ENCODE data around the gene KLHL21.

KLHL21 gene

DNA sequence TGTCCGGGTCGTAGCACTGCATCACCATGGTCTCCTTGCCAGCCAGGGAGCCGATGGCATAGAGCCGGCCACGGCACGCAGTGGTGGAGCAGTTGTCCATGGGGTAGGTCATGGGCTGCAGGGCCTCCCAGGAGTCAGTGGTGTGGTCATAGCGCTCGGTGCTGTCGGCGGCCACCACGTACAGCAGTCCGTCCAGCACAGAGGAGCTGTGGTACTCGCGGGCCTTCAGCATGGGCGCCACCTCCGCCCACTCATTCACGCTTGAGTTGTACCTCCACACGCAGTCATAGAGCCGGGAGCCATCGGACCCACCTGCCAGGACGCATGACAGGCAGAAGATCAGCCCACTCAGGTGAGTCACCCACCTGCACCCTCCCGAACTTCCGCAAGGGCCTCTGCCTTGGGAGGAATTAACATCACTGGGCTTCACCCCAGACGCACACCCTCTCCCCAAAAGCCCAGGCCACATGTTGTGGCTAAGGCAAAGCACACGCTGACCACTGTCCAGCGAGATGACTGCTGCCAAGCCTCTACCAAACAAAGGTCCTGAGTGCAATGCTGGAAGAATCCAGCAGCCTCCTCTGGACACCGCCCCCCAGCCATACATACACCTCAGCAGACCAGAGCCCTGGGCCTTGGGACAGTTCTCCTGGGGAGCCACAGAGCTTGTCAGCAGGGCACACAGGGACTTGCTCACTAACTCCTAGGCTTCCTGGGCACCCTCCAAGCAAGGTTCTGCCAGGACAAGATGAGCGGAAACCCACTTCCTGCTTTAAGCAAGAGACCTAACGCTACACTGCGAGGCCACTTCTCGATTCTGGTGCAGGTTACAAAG, 3.3 kb downstream of the KLHL21 start:
- no peak for DNase-seq

GRCh38 chr1:6597777-6598131, 4.9 kb downstream of the KLHL21 start:
- no peak for DNase-seq

DNA sequence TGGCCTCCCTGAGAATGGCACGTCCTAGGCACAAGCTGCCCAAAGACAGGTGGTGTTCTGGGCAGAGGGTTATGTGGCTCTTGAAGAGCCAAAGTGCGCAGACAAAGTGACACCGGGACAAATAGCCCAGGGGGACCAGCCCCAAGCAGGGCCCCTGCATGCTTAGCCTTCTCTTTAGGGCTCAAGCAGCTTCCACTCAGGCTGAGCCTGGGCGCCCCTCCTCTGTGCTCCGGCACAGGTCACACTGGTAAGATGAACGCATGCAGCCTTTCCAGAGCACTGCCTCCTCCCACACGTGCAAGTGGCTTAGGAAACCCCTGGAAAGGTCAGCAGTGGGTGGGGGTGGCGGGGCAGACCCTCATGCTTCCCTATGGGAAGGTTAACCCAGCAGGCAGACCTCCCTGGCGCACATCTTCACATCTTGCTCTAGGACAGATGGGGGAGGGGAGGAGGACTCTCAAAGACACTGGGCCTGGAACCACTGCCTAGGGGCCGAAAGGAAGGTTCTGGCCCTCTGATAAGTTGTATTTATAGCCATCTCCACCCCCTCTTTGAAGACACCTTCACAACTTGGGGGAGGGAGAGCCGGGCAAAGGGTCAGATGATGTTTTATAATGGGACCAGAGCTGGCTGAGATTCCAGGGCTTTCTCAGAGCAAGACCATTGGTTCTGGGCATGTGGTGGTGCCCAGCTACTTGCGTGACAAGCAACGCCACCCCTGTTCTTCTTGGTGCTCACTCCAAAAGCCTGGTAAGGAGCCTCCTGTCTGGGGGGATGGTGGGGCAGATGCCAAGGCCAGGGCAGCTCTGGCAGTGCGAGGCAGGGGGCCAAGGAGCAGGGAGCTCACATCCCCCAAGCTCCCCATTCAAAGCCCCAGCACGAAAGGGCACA, 5.5 kb downstream of the KLHL21 start:
- no peak for DNase-seq

- no peak for DNase-seq
Measured at GRCh38 chr1:6596351-6596750, 6.3 kb downstream of the KLHL21 start.

GRCh38 chr1:6594977-6595740, 7.5 kb downstream of the KLHL21 start:
- DNase-seq: no peak

DNA sequence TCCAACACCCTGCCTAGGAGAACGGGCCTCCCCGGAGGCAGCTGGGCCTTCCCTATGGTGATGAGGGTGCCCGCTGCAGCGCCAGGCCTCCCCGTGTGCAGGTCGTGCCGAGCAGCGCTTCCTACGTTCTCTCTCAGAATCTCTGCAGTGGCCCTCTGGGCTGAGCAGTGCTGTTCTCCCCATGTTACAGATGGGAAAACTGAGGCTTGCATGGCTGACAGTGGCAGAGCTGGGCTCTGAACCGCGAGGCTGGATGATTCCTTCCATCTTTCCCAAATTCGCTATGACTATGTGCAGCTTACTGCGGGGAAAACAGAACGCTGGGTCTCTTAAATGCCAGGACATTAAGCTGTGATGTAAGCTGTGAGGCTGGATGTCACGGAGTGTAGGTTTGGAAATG, 8.9 kb downstream of the KLHL21 start:
- no peak for DNase-seq

GRCh38 chr1:6592865-6593593, 9.6 kb downstream of the KLHL21 start:
- DNase-seq: no peak

DNA sequence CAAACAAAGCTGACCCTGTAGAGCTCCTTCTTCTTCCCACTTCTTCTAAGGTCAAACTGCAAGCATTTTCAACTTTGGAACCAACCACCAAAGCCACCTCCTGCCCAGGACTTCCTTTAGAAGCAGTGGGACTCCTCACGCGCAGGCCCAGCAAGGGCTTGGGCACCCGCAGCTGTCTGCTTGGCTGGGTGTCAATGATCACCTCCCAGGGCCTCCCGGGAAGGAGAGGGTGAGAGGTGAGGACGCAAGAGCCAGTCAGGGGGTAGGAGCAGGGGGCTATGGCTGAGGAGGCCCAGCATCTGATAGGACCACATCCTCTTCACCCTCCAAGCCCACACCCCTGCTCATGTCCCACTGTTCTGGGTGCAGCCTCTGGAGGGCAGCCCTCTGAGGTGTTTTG, 10.2 kb downstream of the KLHL21 start:
- no peak for DNase-seq

- no peak for DNase-seq
Measured at GRCh38 chr1:6591644-6592043, 11.0 kb downstream of the KLHL21 start.

GRCh38 chr1:6591222-6591621, 11.4 kb downstream of the KLHL21 start:
- DNase-seq: no peak

GRCh38 chr1:6590046-6590445, 12.6 kb downstream of the KLHL21 start:
- no peak for DNase-seq

DNA sequence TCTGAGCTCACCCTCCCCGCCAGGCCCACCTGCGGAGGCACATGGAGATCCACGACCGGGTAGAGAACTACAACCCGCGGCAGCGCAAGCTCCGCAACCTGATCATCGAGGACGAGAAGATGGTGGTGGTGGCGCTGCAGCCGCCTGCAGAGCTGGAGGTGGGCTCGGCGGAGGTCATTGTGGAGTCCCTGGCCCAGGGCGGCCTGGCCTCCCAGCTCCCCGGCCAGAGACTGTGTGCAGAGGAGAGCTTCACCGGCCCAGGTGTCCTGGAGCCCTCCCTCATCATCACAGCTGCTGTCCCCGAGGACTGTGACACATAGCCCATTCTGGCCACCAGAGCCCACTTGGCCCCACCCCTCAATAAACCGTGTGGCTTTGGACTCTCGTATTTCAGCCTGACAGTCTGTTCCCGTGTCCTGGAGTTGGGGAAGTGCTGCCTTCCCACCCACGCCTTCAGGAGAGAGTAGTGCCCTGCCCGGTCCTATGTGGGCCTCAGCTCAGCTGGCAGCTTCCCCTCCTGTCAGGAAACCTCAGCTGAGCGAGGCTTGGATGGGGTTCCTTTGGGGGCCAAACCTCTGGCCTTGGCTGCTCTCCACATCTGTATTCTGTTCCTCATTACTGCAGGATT, 13.7 kb downstream of the KLHL21 start:
- DNase-seq: no peak

DNA sequence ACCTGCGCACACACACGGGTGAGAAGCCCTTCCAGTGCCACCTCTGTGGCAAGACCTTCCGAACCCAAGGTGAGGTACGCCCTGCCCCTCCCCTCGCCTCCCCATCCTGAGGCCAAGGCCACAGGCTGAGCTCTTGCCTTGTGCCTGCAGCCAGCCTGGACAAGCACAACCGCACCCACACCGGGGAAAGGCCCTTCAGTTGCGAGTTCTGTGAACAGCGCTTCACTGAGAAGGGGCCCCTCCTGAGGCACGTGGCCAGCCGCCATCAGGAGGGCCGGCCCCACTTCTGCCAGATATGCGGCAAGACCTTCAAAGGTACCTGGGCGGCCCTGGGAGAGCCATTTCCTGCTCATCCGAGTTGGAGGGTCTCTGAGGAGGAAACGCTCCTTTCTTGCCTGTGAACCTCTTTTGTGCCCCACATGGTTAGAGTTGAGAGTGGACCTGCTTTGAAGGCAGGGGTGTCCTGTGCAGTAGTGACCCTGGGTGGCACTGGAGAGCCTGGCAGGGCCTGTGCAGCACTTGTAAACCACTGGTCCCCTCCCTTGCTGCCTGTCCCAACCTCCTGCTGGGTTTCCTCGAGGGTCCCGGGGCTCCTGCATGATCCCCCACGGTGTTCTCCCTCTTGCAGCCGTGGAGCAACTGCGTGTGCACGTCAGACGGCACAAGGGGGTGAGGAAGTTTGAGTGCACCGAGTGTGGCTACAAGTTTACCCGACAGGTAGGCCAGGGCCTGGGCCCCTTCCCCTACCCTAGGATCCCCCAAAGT, 14.4 kb downstream of the KLHL21 start:
- no peak for DNase-seq

DNA sequence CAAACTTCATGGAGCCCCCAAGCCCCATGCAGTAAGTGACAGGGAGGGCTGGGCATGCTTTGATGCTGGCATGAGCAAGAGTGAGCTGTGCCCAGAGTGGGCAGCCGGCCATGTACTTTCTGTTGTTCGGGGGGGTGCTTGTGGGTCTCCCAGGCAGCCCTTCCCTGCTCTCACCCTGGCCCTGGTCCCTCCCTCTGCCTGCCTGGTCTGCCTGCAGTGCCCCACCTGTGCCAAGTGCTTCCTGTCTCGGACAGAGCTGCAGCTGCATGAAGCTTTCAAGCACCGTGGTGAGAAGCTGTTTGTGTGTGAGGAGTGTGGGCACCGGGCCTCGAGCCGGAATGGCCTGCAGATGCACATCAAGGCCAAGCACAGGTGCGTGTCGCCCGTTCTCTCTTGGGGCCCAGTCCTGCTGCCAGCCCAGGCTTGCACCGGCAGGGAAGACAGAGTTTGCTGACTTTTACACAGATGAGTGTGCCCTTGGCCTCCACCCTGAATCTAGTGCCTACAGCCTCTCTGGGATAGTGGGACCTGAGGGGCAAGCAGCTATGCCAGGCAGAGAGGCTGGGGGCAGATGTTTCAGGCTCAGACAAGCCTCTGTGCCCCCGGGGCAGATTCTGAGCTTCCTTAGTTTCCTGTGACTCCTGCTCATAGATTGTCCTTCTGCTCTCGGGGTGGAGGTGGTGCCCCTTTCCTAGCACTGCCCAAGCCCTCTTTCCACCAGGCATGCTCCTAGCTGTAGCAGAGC, 15.2 kb downstream of the KLHL21 start:
- DNase-seq: peak; percentile 24

- no peak for DNase-seq
Measured at GRCh38 chr1:6586404-6586816, 16.3 kb downstream of the KLHL21 start.

- DNase-seq: no peak
Measured at GRCh38 chr1:6585841-6586240, 16.8 kb downstream of the KLHL21 start.

DNA sequence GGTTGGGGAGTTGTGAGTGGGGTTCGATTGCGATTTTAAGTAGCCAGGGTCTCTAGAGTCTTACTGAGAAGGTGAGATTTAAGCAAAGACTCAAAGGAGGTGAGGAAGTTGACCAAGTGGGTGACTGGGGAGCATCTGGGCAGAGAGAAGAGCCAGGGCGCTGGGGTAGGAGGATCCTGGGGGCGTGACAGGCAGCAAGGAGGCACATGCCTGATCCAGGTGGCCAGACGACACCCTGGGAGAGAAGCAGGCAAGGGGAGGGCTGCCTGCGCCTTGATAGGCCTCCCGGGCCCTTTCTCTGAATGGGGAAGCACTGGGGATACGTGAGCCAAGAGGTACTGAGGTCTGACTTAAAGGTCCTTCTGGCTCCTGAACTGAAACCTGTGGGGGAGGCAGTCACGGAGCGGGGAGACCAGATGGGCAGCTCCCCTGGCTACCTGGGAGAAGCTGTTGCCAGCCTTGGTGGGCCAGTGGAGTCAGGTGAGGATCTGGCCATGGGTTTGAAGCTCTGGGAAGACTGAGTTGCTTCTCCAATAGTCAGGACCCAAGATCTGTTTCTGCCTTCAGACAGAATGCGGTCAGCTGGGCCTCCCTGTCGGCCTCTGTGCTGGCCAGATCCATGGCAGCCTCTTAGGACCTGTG, 17.5 kb downstream of the KLHL21 start:
- no peak for DNase-seq

DNA sequence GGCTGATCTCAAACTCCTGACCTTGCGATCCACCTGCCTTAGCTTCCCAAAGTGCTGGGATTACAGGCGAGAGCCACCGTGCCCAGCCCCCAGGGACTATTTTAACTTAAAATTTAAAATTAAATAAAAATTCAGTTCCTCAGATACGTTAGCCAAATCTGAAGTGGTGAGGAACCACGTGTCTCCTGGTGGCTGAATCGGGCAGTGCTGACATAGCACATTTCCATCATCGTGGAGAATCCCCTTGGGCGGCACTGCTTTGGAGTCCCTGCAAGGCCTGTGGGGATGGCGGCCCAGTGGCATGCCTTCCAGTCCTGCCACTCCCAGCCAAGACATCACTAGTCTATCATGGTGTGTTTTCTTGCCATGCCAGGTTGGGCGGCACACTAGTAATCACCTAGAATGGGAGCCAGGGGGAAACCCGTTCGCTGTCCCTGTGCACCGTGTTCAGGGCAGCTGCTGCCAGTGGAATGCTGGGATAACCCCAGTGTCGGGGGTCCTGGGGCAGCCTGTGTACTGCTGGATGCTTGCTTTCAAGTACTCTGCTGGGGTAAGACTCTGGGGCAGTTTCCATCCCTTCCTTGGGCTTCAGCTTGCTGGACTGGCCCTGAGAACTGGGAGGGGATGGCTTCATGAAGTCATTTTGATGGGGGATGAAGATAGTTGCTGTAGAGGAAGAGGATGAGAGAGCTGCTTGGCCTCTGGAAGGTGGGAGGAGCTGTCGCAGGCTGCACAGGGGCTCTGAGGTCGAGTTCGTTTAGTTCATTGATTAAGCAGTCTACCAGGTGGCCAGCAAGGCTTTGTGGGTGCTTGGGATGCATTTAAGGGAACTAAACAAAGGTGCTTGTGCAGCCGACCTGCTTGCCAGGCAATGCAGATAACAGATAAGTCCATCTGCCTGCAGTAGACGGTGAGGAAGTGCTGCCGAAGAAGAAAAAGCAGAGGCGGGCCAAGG, 18.3 kb downstream of the KLHL21 start:
- no peak for DNase-seq

DNA sequence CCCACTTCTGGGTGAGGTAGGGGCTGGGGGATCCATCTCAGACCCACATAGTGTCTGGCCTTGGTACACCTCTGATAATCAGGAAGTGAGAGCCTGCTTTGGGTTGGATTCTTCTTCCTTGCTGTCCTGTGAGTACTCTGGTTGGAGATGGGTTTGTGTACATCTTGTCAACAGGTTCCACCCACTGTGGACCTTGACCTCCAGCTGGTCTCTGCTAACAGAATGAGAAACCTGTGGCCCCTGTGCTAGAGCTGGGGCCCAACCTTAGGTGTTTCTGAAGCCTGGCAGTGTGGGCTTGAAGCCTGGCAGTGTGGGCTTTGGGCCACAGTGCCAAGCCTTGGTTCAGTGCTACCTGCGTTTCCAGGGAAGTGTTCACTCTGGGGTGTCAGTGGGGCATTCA, 20.3 kb downstream of the KLHL21 start:
- DNase-seq: no peak

All from T1000 (cell line).